HepG2 (cell line): ENCODE data around the gene IGFBP5. TPM values are rescaled to one million over a fixed set of nuclear protein-coding genes. Genes with fewer than 3 reads are reported as not detected.

Source experiments
- ATAC-seq: fragments of 200-7000 bp; cut with Tn5 transposase; 3 replicates; pipeline ENCODE4 v1.9.1; 2020; ENCODE audit warnings: mild to moderate bottlenecking, moderate library complexity
- BruUV-seq: library from RNA; stranded (reverse); fragments of 400-500 nt; replicated peaks from 2 replicates; lab custom pipeline; 2021; lab: Mats Ljungman, UMichigan
- CTCF ChIA-PET: fragments of 300-600 bp; formaldehyde crosslinking; extraction: SDS; loops from one replicate; lab custom pipeline; 2021; ENCODE audit warnings: low total read pairs, inconsistent platforms, low intra/inter-chr PET ratio; lab: Yijun Ruan, JAX
- POLR2A ChIA-PET: fragments of 350-600 bp; sonication (Branson Sonifier 250); formaldehyde crosslinking; loops from one replicate; lab custom pipeline; 2020; ENCODE audit warnings: antibody characterized with exemption, inconsistent platforms; lab: Yijun Ruan, JAX
- DNase-seq: peaks from one replicate; pipeline ENCODE4 v3.0.0-alpha.2; 2015; ENCODE audit warnings: low spot score
- FAIRE-seq: peaks from 3 replicates; lab custom pipeline; 2011; peaks lifted over from hg19 to GRCh38; lab: Jason Lieb, UNC
- H2AFZ ChIP-seq: one replicate; pipeline ENCODE4 v1.6.1; 2011; ENCODE audit warnings: low read length, inconsistent platforms
- H3K27ac ChIP-seq: fragments of 300-600 bp; 3 replicates; pipeline ENCODE4 v1.8.0; 2011; ENCODE audit warnings: mixed run types, mild to moderate bottlenecking, mixed read lengths, low read length, inconsistent platforms; ENCODE audit not compliant: insufficient read depth; ENCODE audit errors: extremely low read length
- H3K27me3 ChIP-seq, 2 experiments: fragments of 200-600 bp in 1 of 2; 2 replicates in 1 of 2; 3 replicates in 1 of 2; pipeline versions ENCODE4 v1.6.0 to v1.8.0; 2011; ENCODE audit warnings: low read length in 2 of 2, mild to moderate bottlenecking in 2 of 2, moderate library complexity in 2 of 2, inconsistent platforms in 1 of 2; ENCODE audit not compliant: insufficient read depth in 2 of 2, control insufficient read depth in 1 of 2
- H3K36me3 ChIP-seq, 2 experiments: fragments of 200-600 bp in 1 of 2; replicated peaks in 1 of 2; 2 replicates in 1 of 2; 3 replicates in 1 of 2; pipeline versions ENCODE4 v1.5.1 to v1.8.0; 2011; ENCODE audit warnings: low read length in 2 of 2, inconsistent platforms in 1 of 2; ENCODE audit not compliant: insufficient read depth in 2 of 2, control insufficient read depth in 1 of 2
- H3K4me1 ChIP-seq: 2 replicates; pipeline ENCODE4 v1.5.1; 2012; ENCODE audit warnings: low read length, inconsistent platforms; ENCODE audit not compliant: insufficient read depth
- H3K4me2 ChIP-seq: 2 replicates; pipeline ENCODE4 v1.6.0; 2011; ENCODE audit warnings: low read depth, low read length, inconsistent platforms
- H3K4me3 ChIP-seq, 3 experiments: fragments of 200-600 bp in 1 of 3; sonication (generic), shearing (Covaris generic) in 1 of 3; replicated peaks in 1 of 3; 2 replicates each; pipeline ENCODE4 v1.5.1; 2011 to 2016; ENCODE audit warnings: low read length in 3 of 3, inconsistent platforms in 2 of 3, low read depth in 2 of 3, mild to moderate bottlenecking in 2 of 3, control low read depth in 1 of 3, mixed read lengths in 1 of 3; ENCODE audit not compliant: insufficient read depth in 1 of 3
- H3K79me2 ChIP-seq: one replicate; pipeline ENCODE4 v1.6.1; 2011; ENCODE audit warnings: low read length, inconsistent platforms; ENCODE audit not compliant: insufficient read depth
- H3K9ac ChIP-seq: 2 replicates; pipeline ENCODE4 v1.6.0; 2011; ENCODE audit warnings: mild to moderate bottlenecking, low read depth, low read length, inconsistent platforms; ENCODE audit not compliant: insufficient read depth
- H3K9me3 ChIP-seq: 2 replicates; pipeline ENCODE4 v1.5.1; 2012; ENCODE audit warnings: mild to moderate bottlenecking, low read length
- H4K20me1 ChIP-seq: 2 replicates; pipeline ENCODE4 v1.6.0; 2011; ENCODE audit warnings: inconsistent platforms, mild to moderate bottlenecking, low read length, moderate library complexity; ENCODE audit not compliant: insufficient read depth
- CHD4 ChIP-seq: fragments of 200-600 bp; sonication (generic); IDR thresholded peaks from 2 replicates; pipeline ENCODE4 v1.7.0; 2017; ENCODE audit warnings: mild to moderate bottlenecking, low read length, borderline replicate concordance
- KDM4B ChIP-seq: sonication (generic); formaldehyde crosslinking; IDR thresholded peaks from 2 replicates; pipeline ENCODE4 v1.4.0; 2020; ENCODE audit warnings: missing genetic modification reagents
- MLLT10 ChIP-seq: sonication (generic); formaldehyde crosslinking; IDR thresholded peaks from 2 replicates; pipeline ENCODE4 v1.4.0; 2020; ENCODE audit warnings: missing genetic modification reagents
- MTF2 ChIP-seq: sonication (generic); formaldehyde crosslinking; IDR thresholded peaks from 2 replicates; pipeline ENCODE4 v1.5.0; 2020; ENCODE audit warnings: missing genetic modification reagents, borderline replicate concordance
- PAF1 ChIP-seq: IDR thresholded peaks from 2 replicates; pipeline ENCODE4 v1.6.1; 2016; ENCODE audit warnings: missing genetic modification reagents, missing compliant biosample characterization
- POLR2AphosphoS2 ChIP-seq: IDR thresholded peaks from 2 replicates; pipeline ENCODE4 v1.6.1; 2011; ENCODE audit warnings: low read depth, low read length, improper control_type of control experiment
- RAD51 ChIP-seq: fragments of 450-650 bp; IDR thresholded peaks from 2 replicates; pipeline ENCODE4 v1.6.1; 2016; ENCODE audit warnings: borderline replicate concordance
- RFXANK ChIP-seq: IDR thresholded peaks from 2 replicates; pipeline ENCODE4 v1.6.1; 2016
- SP5 ChIP-seq: IDR thresholded peaks from 2 replicates; pipeline ENCODE4 v1.6.1; 2016; ENCODE audit warnings: low read depth, borderline replicate concordance
- TBX3 ChIP-seq: fragments of 450-650 bp; IDR thresholded peaks from 2 replicates; pipeline ENCODE4 v1.6.1; 2017; ENCODE audit warnings: antibody characterized with exemption, mild to moderate bottlenecking, inconsistent platforms, borderline replicate concordance
- ZNF281 ChIP-seq: sonication (generic); formaldehyde crosslinking; IDR thresholded peaks from 2 replicates; pipeline ENCODE4 v1.4.0; 2020; ENCODE audit warnings: missing genetic modification reagents, borderline replicate concordance
- ZNF629 ChIP-seq: sonication (generic); formaldehyde crosslinking; conservative IDR thresholded peaks from 2 replicates; pipeline ENCODE4 v1.5.0; 2020; ENCODE audit warnings: missing genetic modification reagents
- ZNF766 ChIP-seq: sonication (generic); formaldehyde crosslinking; IDR thresholded peaks from 2 replicates; pipeline ENCODE4 v1.5.0; 2020; ENCODE audit warnings: missing genetic modification reagents, borderline replicate concordance
- ZNF781 ChIP-seq: sonication (generic); formaldehyde crosslinking; IDR thresholded peaks from 2 replicates; pipeline ENCODE4 v1.5.1; 2020; ENCODE audit warnings: borderline replicate concordance, mild to moderate bottlenecking, missing genetic modification reagents; ENCODE audit errors: not compliant biosample characterization
- WGBS: methylation state at CpG from one replicate; pipeline ENCODE4 v1.1.6; 2017; ENCODE audit warnings: low lambda C conversion rate; 5-methylcytosine and 5-hydroxymethylcytosine counted together
- in situ Hi-C: cut with HindIII; loops from 2 replicates; pipeline ENCODE4 v1.10.0; 2017; ENCODE audit warnings: low pct_unique_long_range_greater_than_20kb; ENCODE audit not compliant: extremely low pct_ligation_motif_present
- intact Hi-C: fragments of 100-400 bp; cut with micrococcal nuclease; formaldehyde crosslinking; loops from one replicate; pipeline ENCODE4 v1.10.0; 2022; ENCODE audit not compliant: unreplicated experiment
- polyA plus RNA-seq, 8 experiments: library from polyadenylated mRNA; depleted of rRNA in 3 of 8; stranded (reverse) in 7 of 8; unstranded in 1 of 8; fragments of >200 nt; fragmentation: Illumina TruSeq in 4 of 8; extraction: Trizol in 4 of 8; gene quantifications; 2 replicates each; pipeline versions ENCODE4 v1.2.1 to v1.2.3, GENCODE V29; 2011 to 2016; ENCODE audit warnings: low read depth in 4 of 8, missing spikeins in 1 of 8, mixed read lengths in 1 of 8; ENCODE audit not compliant: insufficient read depth in 1 of 8
- total RNA-seq, 5 experiments: library from RNA; depleted of rRNA; stranded (reverse); fragments of >200 nt; fragmentation: Illumina TruSeq; extraction: Trizol; gene quantifications; 2 replicates each; pipeline ENCODE4 v1.2.3, GENCODE V29; 2016; ENCODE audit warnings: low read depth in 1 of 5
- TF ChIP-seq, protein P1 (sequence below): sonication (generic); formaldehyde crosslinking; conservative IDR thresholded peaks from 2 replicates; pipeline ENCODE4 v1.5.0; 2020; ENCODE audit warnings: missing genetic modification reagents
- TF ChIP-seq, protein P2 (sequence below): sonication (generic); formaldehyde crosslinking; IDR thresholded peaks from 2 replicates; pipeline ENCODE4 v1.5.1; 2020; ENCODE audit warnings: missing genetic modification reagents, mild to moderate bottlenecking, borderline replicate concordance

IGFBP5 gene
- total and polyA plus RNA-seq, 2 of the 13 experiments (the other 11 are each of a cell fraction or from before 2014, with no cell fraction given), result 0.15 TPM; not detected in 1

GRCh38 chr2:216653093-216653799, 42.1 kb downstream of the IGFBP5 start:
- Histone ChIP-seq H3K4me3 (no peak overlapping the region), H3K27me3 (peaks cover 0 to 13% of the 10 kb centered on the region in 2 experiments; a peak in 1 of 5 replicates), H3K4me1 (peaks cover 71% of the 10 kb centered on the region), H3K9ac (no peak overlapping the region), H3K36me3 (no peaks in the 10 kb centered on the region), H3K79me2 (no peaks in the 10 kb centered on the region), H2AFZ (no peak overlapping the region), H3K27ac (no peak overlapping the region), H3K4me2 (no peak overlapping the region), H3K9me3 (no peaks in the 10 kb centered on the region), H4K20me1 (no peaks in the 10 kb centered on the region)
- in situ Hi-C loops (no loop called here), intact Hi-C loops (loop anchor here (2.0 to 5.0 kb wide), 2 partner anchors 16 to 81 kb away; no protein-coding TSS in a partner anchor)
- BruUV-seq, result no TSS peak
- FAIRE-seq, result no peak
- no peak for DNase-seq
- 74% methylated on average over 4 of the region's 4 CpGs for WGBS
- no peak for ATAC-seq
- ChIA-PET CTCF (no interaction called here), POLR2A (interaction anchor here (0.8 to 1.5 kb wide), 3 partner anchors 81 to 155 kb away, joined by 3 to 6 read pairs (median 5); partner anchors contain the start of gene RPL37A)
- TF ChIP-seq RFXANK (CRISPR knock-in tag) (no peak), KDM4B (CRISPR knock-in tag) (no peak), TBX3 (no peak), RAD51 (no peak), POLR2AphosphoS2 (no peak), MLLT10 (CRISPR knock-in tag) (no peak), ZNF629 (CRISPR knock-in tag) (peak; percentile 90), ZNF781 (CRISPR knock-in tag) (no peak), ZNF281 (CRISPR knock-in tag) (no peak), MTF2 (no peak), CHD4 (0 out of 2 replicates have a peak, but pooled peaks have one; percentile 67), SP5 (no peak), PAF1 (no peak), ZNF766 (no peak)
- TF ChIP-seq, protein P1, sequence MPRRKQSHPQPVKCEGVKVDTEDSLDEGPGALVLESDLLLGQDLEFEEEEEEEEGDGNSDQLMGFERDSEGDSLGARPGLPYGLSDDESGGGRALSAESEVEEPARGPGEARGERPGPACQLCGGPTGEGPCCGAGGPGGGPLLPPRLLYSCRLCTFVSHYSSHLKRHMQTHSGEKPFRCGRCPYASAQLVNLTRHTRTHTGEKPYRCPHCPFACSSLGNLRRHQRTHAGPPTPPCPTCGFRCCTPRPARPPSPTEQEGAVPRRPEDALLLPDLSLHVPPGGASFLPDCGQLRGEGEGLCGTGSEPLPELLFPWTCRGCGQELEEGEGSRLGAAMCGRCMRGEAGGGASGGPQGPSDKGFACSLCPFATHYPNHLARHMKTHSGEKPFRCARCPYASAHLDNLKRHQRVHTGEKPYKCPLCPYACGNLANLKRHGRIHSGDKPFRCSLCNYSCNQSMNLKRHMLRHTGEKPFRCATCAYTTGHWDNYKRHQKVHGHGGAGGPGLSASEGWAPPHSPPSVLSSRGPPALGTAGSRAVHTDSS (CRISPR knock-in tag), result no peak
- TF ChIP-seq, protein P2, sequence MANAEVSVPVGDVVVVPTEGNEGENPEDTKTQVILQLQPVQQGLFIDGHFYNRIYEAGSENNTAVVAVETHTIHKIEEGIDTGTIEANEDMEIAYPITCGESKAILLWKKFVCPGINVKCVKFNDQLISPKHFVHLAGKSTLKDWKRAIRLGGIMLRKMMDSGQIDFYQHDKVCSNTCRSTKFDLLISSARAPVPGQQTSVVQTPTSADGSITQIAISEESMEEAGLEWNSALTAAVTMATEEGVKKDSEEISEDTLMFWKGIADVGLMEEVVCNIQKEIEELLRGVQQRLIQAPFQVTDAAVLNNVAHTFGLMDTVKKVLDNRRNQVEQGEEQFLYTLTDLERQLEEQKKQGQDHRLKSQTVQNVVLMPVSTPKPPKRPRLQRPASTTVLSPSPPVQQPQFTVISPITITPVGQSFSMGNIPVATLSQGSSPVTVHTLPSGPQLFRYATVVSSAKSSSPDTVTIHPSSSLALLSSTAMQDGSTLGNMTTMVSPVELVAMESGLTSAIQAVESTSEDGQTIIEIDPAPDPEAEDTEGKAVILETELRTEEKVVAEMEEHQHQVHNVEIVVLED (CRISPR knock-in tag), result no peak
